CD4-positive, alpha-beta T cell (primary cell): Measurements from ENCODE around the gene HSD17B10. TPM values are rescaled to one million over a fixed set of nuclear protein-coding genes. Genes with fewer than 3 reads are reported as not detected.

Experiments used
- ATAC-seq: fragments of 200-7000 bp; cut with Tn5 transposase; one replicate; pipeline ENCODE4 v1.10.0; 2022; ENCODE audit warnings: mild to moderate bottlenecking; ENCODE audit not compliant: poor library complexity
- CTCF ChIA-PET: fragments of 350-600 bp; sonication (Branson Sonifier 250); formaldehyde crosslinking; loops from one replicate; lab custom pipeline; 2021; ENCODE audit warnings: antibody characterized with exemption, inconsistent platforms; lab: Charles Lee
- POLR2A ChIA-PET: fragments of 350-600 bp; sonication (Branson Sonifier 250); formaldehyde crosslinking; loops from one replicate; lab custom pipeline; 2021; ENCODE audit warnings: antibody characterized with exemption, inconsistent platforms; lab: Charles Lee
- DNase-seq, 14 experiments: peaks; one replicate each; pipeline ENCODE4 v3.0.0-alpha.2; 2013 to 2020; ENCODE audit warnings: mixed read lengths in 2 of 14
- H3K27ac ChIP-seq, 2 donors: one replicate each; pipeline versions ENCODE4 v1.5.1 to v1.7.0; 2013; ENCODE audit warnings: low read length in 2 of 2, low read depth in 1 of 2, mild to moderate bottlenecking in 1 of 2
- H3K27me3 ChIP-seq, 2 experiments: 1 replicate in 1 of 2; 2 replicates in 1 of 2; pipeline versions ENCODE4 v1.6.1 to v1.7.0; 2013; ENCODE audit warnings: low read length in 2 of 2, control low read depth in 1 of 2, mild to moderate bottlenecking in 1 of 2, moderate library complexity in 1 of 2; ENCODE audit not compliant: insufficient read depth in 2 of 2, control insufficient read depth in 1 of 2
- H3K36me3 ChIP-seq: one replicate; pipeline ENCODE4 v1.6.1; 2013; ENCODE audit warnings: low read length, control low read depth; ENCODE audit not compliant: insufficient read depth
- H3K4me1 ChIP-seq: one replicate; pipeline ENCODE4 v1.6.1; 2013; ENCODE audit warnings: low read length, control low read depth; ENCODE audit not compliant: insufficient read depth
- H3K4me3 ChIP-seq: one replicate; pipeline ENCODE4 v1.5.1; 2013; ENCODE audit warnings: mild to moderate bottlenecking, low read length, moderate library complexity
- H3K9me3 ChIP-seq, 2 experiments: 1 replicate in 1 of 2; 2 replicates in 1 of 2; pipeline versions ENCODE4 v1.6.1 to v1.7.0; 2013; ENCODE audit warnings: low read length in 2 of 2, mild to moderate bottlenecking in 2 of 2, control low read depth in 1 of 2, moderate library complexity in 1 of 2; ENCODE audit not compliant: control insufficient read depth in 1 of 2, insufficient read depth in 1 of 2
- H3K27ac Mint-ChIP-seq: one replicate; pipeline ENCODE4 v1.8.0; 2020; ENCODE audit warnings: mixed read lengths
- H3K27me3 Mint-ChIP-seq: one replicate; pipeline ENCODE4 v1.8.0; 2021; ENCODE audit warnings: mixed read lengths
- H3K36me3 Mint-ChIP-seq: one replicate; pipeline ENCODE4 v1.8.0; 2021; ENCODE audit warnings: low read depth, mixed read lengths
- H3K4me1 Mint-ChIP-seq: one replicate; pipeline ENCODE4 v1.8.0; 2021; ENCODE audit warnings: low read depth, mixed read lengths
- H3K4me3 Mint-ChIP-seq: one replicate; pipeline ENCODE4 v1.8.0; 2020; ENCODE audit warnings: mild to moderate bottlenecking, mixed read lengths
- H3K9me3 Mint-ChIP-seq: one replicate; pipeline ENCODE4 v1.8.0; 2020; ENCODE audit warnings: mixed read lengths
- CTCF ChIP-seq: fragments of 200-600 bp; IDR thresholded peaks from one replicate; pipeline ENCODE4 v1.8.0; 2022; ENCODE audit warnings: antibody characterized with exemption, mild to moderate bottlenecking
- intact Hi-C, 2 experiments: fragments of 100-400 bp; cut with DNase I in 1 of 2; cut with micrococcal nuclease in 1 of 2; formaldehyde crosslinking; loops; one replicate each; pipeline versions ENCODE4 v1.15.1 to v1.9.0; 2023 to 2025; cut with DNase I, micrococcal nuclease
- total RNA-seq, 174 experiments: library from RNA in 2 of 174; stranded (reverse) in 2 of 174; gene quantifications; one replicate each; pipeline ENCODE4 v1.2.3 and lab custom pipeline; 2021 to 2026

Gene HSD17B10
- total RNA-seq, 2 experiments from 2014 or later = 27.0 to 28.6 TPM

- no peaks in the 10 kb centered on the region for H3K9me3 ChIP-seq
- H3K27ac Mint-ChIP-seq = no peak overlapping the region
- no peak overlapping the region for H3K27ac ChIP-seq
- no peak for TF ChIP-seq CTCF
- H3K27me3 ChIP-seq = no peaks in the 10 kb centered on the region
- ATAC-seq (no peak), DNase-seq (no peak)
- peaks cover 5% of the 10 kb centered on the region for H3K27me3 Mint-ChIP-seq
- intact Hi-C loops = no loop called here
- no peaks in the 10 kb centered on the region for H3K4me1 ChIP-seq
- H3K9me3 Mint-ChIP-seq = no peaks in the 10 kb centered on the region
- CTCF ChIA-PET = no interaction called here
- no peak overlapping the region for H3K4me3 Mint-ChIP-seq
- no peaks in the 10 kb centered on the region for H3K4me1 Mint-ChIP-seq
- POLR2A ChIA-PET = no interaction called here
- no peaks in the 10 kb centered on the region for H3K36me3 ChIP-seq
- H3K4me3 ChIP-seq = no peak overlapping the region
- H3K36me3 Mint-ChIP-seq = no peaks in the 10 kb centered on the region
Measured at GRCh38 chrX:53458082-53458481, 23.9 kb upstream of the HSD17B10 start.

GRCh38 chrX:53456254-53456653 lies 22.1 kb upstream of the HSD17B10 start:
- CTCF ChIA-PET = no interaction called here

GRCh38 chrX:53452812-53453211 lies 18.6 kb upstream of the HSD17B10 start:
- Histone ChIP-seq H3K9me3 (no peaks in the 10 kb centered on the region), H3K4me3 (no peak overlapping the region), H3K36me3 (no peaks in the 10 kb centered on the region), H3K4me1 (no peaks in the 10 kb centered on the region), H3K27ac (no peak overlapping the region), H3K27me3 (no peaks in the 10 kb centered on the region)
- Mint-ChIP-seq H3K36me3 (no peaks in the 10 kb centered on the region), H3K4me3 (no peak overlapping the region), H3K4me1 (no peaks in the 10 kb centered on the region), H3K27ac (no peak overlapping the region), H3K27me3 (peaks cover 5% of the 10 kb centered on the region), H3K9me3 (no peaks in the 10 kb centered on the region)
- TF ChIP-seq CTCF = no peak
- ATAC-seq = no peak
- POLR2A ChIA-PET = no interaction called here
- intact Hi-C loops = no loop called here
- no peak for DNase-seq
- CTCF ChIA-PET = no interaction called here

More at GRCh38 chrX:53456254-53456653, 22.1 kb upstream of the HSD17B10 start:
- H3K27me3 ChIP-seq = no peaks in the 10 kb centered on the region
- no peak for DNase-seq
- POLR2A ChIA-PET = no interaction called here
- H3K27ac Mint-ChIP-seq = no peak overlapping the region
- no peaks in the 10 kb centered on the region for H3K4me1 Mint-ChIP-seq
- no peak for ATAC-seq
- H3K36me3 ChIP-seq = no peaks in the 10 kb centered on the region
- H3K4me3 Mint-ChIP-seq = no peak overlapping the region
- no peak overlapping the region for H3K27ac ChIP-seq
- no peaks in the 10 kb centered on the region for H3K4me1 ChIP-seq
- no peak for TF ChIP-seq CTCF
- no peaks in the 10 kb centered on the region for H3K36me3 Mint-ChIP-seq
- H3K4me3 ChIP-seq = no peak overlapping the region
- no peaks in the 10 kb centered on the region for H3K9me3 Mint-ChIP-seq
- no peaks in the 10 kb centered on the region for H3K9me3 ChIP-seq
- peaks cover 5% of the 10 kb centered on the region for H3K27me3 Mint-ChIP-seq
- intact Hi-C loops = no loop called here
